ENCODE data around the gene KMO. TPM values are rescaled to one million over a fixed set of nuclear protein-coding genes. Genes with fewer than 3 reads are reported as not detected.

The KMO gene
- total RNA-seq, 4 donors from 2014 or later: under 0.01 to 2.5 TPM; not detected in 2

GRCh38 chr1:241488739-241489138 lies 43.4 kb upstream of the KMO start:
- Histone ChIP-seq H3K9me3 (no peaks in the 10 kb centered on the region), H3K4me3 (no peak overlapping the region), H3K36me3 (no peaks in the 10 kb centered on the region), H3K27me3 (no peaks in the 10 kb centered on the region), H3K27ac (no peak overlapping the region), H3K4me1 (no peaks in the 10 kb centered on the region)
- no peak for TF ChIP-seq CTCF (IDR thresholded peaks at IDR 0.05)
- no peak for TF ChIP-seq POLR2AphosphoS5 (IDR thresholded peaks at IDR 0.05)
- TF ChIP-seq EP300 (IDR thresholded peaks at IDR 0.05; ENCODE audit: low read depth): no peak
- TF ChIP-seq POLR2A (IDR thresholded peaks at IDR 0.05): no peak
- intact Hi-C loops (cut with DNase I; ENCODE audit: low total_unique reads) (no loop called here), in situ Hi-C loops (cut with MboI; ENCODE audit: low pct_ligation_motif_present in 1 of 4, low pct_unique_long_range_greater_than_20kb in 1 of 4, low sequenced_read_pairs in 3 of 4) (loop anchor here in 3 of 4 donors (25.0 kb wide), 2 partner anchors 526 to 751 kb away; no protein-coding TSS in a partner anchor)
- WGBS, 2 donors (ENCODE audit: low coverage in 1 of 2): 91% methylated on average over 1 of the region's 1 CpG; no CpG with 5 or more reads in 1 of the 2 donors
- DNase-seq: no peak

- Histone ChIP-seq H3K27ac (no peak overlapping the region), H3K4me3 (no peak overlapping the region), H3K27me3 (no peaks in the 10 kb centered on the region), H3K9me3 (no peaks in the 10 kb centered on the region), H3K4me1 (no peaks in the 10 kb centered on the region), H3K36me3 (peaks cover 0 to 46% (median 17%) of the 10 kb centered on the region in 4 donors)
- intact Hi-C loops (cut with DNase I; ENCODE audit: low total_unique reads) (no loop called here), in situ Hi-C loops (cut with MboI; ENCODE audit: low pct_ligation_motif_present in 1 of 4, low pct_unique_long_range_greater_than_20kb in 1 of 4, low sequenced_read_pairs in 3 of 4) (loop anchor here in 3 of 4 donors (25.0 kb wide), 2 partner anchors 533 to 758 kb away; no protein-coding TSS in a partner anchor)
- TF ChIP-seq POLR2AphosphoS5 (IDR thresholded peaks at IDR 0.05): no peak
- TF ChIP-seq EP300 (IDR thresholded peaks at IDR 0.05; ENCODE audit: low read depth): no peak
- TF ChIP-seq CTCF (IDR thresholded peaks at IDR 0.05): no peak
- no peak for TF ChIP-seq POLR2A (IDR thresholded peaks at IDR 0.05)
- WGBS, 2 donors (ENCODE audit: low coverage in 1 of 2): 92 to 94% methylated on average over 2 to 5 of the region's 5 CpGs
- no peak for DNase-seq
These were observed 36.4 kb upstream of the KMO start for GRCh38 chr1:241495741-241496140.

GRCh38 chr1:241499910-241500309 lies 32.3 kb upstream of the KMO start:
- Histone ChIP-seq H3K4me1 (no peaks in the 10 kb centered on the region), H3K9me3 (no peaks in the 10 kb centered on the region), H3K4me3 (no peak overlapping the region), H3K27ac (no peak overlapping the region), H3K36me3 (peaks cover 0 to 76% (median 36%) of the 10 kb centered on the region in 4 donors), H3K27me3 (no peaks in the 10 kb centered on the region)
- intact Hi-C loops (cut with DNase I; ENCODE audit: low total_unique reads): no loop called here
- WGBS, 2 donors (ENCODE audit: low coverage in 1 of 2): 78 to 83% methylated on average over 2 of the region's 2 CpGs
- in situ Hi-C loops (cut with MboI; ENCODE audit: low pct_ligation_motif_present in 1 of 4, low pct_unique_long_range_greater_than_20kb in 1 of 4, low sequenced_read_pairs in 3 of 4): loop anchor here in 3 of 4 donors (25.0 kb wide), 3 partner anchors 337 to 763 kb away; partner anchors contain the start of gene EXO1 (in 1 of the 3)
- no peak for DNase-seq
- TF ChIP-seq EP300 (IDR thresholded peaks at IDR 0.05; ENCODE audit: low read depth) (no peak), CTCF (IDR thresholded peaks at IDR 0.05) (peak in 2 of 5 experiments; percentile 12)

- TF ChIP-seq POLR2AphosphoS5 (IDR thresholded peaks at IDR 0.05) (no peak), POLR2A (IDR thresholded peaks at IDR 0.05) (no peak), CTCF (IDR thresholded peaks at IDR 0.05) (no peak), EP300 (IDR thresholded peaks at IDR 0.05; ENCODE audit: low read depth) (no peak)
- H3K36me3 ChIP-seq: peaks cover 0 to 78% (median 33%) of the 10 kb centered on the region in 4 donors
- in situ Hi-C loops (cut with MboI; ENCODE audit: low pct_ligation_motif_present in 1 of 4, low pct_unique_long_range_greater_than_20kb in 1 of 4, low sequenced_read_pairs in 3 of 4): loop anchor here in 1 of 4 donors (25.0 kb wide), 1 partner anchor 334 kb away; the partner anchor contains the start of gene EXO1
These were observed 28.7 kb upstream of the KMO start for GRCh38 chr1:241503444-241503843.

More at GRCh38 chr1:241503444-241503843, 28.7 kb upstream of the KMO start:
- no peaks in the 10 kb centered on the region for H3K9me3 ChIP-seq
- DNase-seq: no peak
- H3K4me1 ChIP-seq: no peaks in the 10 kb centered on the region
- H3K27me3 ChIP-seq: no peaks in the 10 kb centered on the region
- 92 to 97% methylated on average over 6 of the region's 6 CpGs for whole genome bisulfite sequencing, 2 donors (ENCODE audit: low coverage in 1 of 2)
- H3K27ac ChIP-seq: no peak overlapping the region
- intact Hi-C loops (cut with DNase I; ENCODE audit: low total_unique reads): no loop called here
- no peak overlapping the region for H3K4me3 ChIP-seq
